ENCODE data around the gene CTTNBP2NL.

DNA sequence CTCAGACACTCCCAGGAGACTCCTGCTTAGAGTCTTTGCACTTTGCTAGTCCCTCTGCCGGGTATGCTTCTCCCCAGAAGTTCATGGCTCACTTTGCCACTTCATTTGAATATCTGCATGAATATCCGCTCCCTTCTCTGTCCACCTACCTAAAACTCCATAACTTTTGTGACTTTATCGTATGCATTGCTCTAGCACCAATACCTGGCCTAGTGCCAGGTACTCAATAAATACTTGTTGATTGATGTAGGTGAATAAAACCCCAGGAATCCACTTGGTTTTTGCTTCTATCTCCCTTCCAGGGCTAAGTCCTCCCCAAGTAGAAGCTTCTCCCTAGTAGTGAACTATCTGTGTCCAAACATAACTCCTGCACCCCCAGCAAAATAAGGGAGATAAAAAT, 27.8 kb upstream of the CTTNBP2NL start:
- TF ChIP-seq, protein P1, sequence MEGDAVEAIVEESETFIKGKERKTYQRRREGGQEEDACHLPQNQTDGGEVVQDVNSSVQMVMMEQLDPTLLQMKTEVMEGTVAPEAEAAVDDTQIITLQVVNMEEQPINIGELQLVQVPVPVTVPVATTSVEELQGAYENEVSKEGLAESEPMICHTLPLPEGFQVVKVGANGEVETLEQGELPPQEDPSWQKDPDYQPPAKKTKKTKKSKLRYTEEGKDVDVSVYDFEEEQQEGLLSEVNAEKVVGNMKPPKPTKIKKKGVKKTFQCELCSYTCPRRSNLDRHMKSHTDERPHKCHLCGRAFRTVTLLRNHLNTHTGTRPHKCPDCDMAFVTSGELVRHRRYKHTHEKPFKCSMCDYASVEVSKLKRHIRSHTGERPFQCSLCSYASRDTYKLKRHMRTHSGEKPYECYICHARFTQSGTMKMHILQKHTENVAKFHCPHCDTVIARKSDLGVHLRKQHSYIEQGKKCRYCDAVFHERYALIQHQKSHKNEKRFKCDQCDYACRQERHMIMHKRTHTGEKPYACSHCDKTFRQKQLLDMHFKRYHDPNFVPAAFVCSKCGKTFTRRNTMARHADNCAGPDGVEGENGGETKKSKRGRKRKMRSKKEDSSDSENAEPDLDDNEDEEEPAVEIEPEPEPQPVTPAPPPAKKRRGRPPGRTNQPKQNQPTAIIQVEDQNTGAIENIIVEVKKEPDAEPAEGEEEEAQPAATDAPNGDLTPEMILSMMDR (conservative IDR thresholded peaks at IDR 0.05), result no peak
- TF ChIP-seq EZH2 (IDR thresholded peaks at IDR 0.05; ENCODE audit: low read depth), result no peak

Data from PC-9 (cell line).